Anterior cingulate cortex (tissue), 58 donors: Measurements from ENCODE around the gene ADGRL4.
"Not testable (repeated sequence)": the region's sequence is repeated elsewhere in the genome, so short reads cannot be mapped to it uniquely, and the experiment has no call there.

Experiments
- DNase-seq, 58 donors: peaks; one replicate each; lab custom pipeline; 2025; lab: John Stamatoyannopoulos, UW

The ADGRL4 gene

DNA sequence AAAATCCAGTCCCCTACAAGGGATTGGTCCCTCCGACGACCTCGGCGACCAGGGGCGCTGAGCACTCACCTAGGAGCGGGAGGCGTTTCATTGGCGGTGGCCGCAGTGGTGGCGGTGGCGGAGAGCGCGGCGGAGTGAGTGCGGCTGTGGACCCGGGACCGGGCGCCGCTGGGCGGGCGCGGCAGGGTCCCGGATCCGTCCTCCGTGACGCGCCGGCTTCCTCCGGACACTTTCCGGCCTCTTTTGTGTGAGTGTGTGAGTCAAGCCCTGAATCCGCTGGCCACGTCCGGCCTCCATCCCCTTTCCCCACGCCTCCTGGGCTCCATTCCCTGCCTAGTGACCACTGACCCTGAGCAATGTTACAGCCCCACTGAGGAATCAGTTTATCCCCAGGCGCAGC, at the start of gene ADGRL4:
TSS of gene ADGRL4 (minus strand) at position 167 of the 400 bp plus-strand sequence. CDS start at position 91, 76 bp downstream.
- no peak for DNase-seq

DNA sequence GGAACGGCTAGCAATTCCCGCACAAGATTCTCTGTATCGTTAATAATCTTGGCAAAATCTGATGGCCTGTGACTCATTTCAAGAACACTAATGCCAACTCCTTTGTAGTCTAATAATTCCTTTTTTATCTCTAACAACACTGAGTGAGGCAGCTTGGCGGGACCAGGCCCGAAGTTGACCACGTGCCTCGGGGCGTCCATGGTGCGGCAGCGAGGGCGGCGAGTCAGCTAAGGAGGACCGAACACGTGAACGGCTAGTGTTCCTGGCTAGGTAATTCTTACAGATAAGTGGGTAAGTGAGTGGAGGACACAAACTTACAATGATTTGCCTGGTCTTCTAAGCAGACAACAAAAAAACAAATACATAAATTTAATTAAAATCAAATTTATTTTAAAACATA, 49.3 kb upstream of the ADGRL4 start:
- DNase-seq: no peak

DNA sequence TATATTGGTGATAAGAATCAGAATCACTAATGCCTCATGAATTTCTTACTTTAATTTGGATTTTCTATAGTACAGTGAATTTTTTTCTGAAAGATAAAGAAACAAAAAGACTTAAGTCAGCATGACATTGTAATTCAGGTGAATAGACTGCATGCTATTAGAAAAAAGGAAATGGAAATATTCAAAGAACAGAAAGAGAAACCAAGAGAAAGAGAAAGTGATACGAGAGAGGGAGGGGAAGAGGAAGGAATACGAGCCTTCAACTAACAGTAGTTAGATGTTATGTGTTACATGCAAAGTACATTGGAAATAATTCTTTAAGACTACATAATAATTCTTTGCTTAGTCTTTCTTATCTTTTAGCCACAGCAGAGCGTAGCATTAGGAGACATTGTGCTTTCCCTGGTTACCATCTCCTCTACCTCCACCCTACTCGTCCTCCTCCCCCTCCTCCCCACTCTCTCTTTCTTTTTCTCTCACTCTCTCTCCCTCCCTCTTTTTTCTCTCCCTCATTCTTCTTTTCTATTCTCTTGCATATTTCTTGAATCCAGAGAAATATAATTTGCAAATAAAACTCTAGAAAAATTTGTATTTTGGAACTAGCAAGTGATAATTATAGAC, 46.4 kb upstream of the ADGRL4 start:
- DNase-seq: no peak

DNA sequence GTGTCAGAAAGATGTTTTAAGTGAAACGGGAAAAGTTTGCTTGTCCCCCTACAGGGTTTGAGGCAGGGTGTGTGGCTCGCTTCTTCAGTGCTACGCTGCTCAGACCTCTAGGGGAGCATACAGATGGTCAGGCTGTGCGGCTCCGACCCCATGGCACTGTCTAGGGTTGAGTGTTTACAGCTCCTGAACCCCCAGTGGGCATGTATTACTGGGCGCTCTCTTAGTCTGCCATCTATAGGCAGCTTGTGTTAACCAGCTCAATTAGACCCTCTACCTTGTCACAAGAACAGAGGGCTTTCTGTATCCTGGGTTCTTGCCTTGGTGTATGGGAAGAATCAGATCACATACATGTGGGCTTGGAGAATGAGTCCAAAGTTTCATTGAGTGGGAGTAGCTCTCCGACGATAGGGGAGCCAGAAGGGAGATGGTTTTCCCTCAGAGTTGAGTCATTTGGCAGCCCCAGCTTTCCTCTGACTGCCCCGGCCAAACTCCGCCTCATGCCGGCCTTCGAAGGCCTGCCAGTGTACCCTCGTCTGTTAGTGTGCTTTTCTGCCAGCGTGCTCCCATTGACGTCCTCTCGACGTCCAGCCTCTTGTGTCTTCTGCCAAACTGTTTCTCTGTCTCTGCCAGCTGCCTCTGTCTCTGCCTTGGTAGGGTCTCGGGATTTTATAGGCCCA, 38.6 kb upstream of the ADGRL4 start:
- no peak for DNase-seq

DNA sequence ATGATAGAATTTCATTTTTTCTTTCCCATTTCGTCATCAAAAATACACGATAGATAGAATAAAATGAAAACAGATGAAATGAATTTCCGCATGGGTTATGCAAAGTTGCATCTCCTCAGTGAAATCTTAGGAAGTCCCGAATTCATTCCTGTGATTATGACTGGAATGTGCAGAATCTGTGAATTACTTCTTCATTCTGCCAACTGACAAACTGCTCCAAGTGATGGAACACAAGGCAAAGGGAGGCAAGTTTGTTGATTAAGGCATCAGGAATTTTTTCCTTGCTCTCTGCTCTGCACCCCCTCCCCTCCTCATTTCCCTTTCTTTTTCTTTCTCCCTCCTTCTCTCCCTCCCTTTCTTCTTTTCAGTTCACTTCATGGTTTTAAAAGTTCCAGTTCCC, 37.0 kb upstream of the ADGRL4 start:
- no peak for DNase-seq

DNA sequence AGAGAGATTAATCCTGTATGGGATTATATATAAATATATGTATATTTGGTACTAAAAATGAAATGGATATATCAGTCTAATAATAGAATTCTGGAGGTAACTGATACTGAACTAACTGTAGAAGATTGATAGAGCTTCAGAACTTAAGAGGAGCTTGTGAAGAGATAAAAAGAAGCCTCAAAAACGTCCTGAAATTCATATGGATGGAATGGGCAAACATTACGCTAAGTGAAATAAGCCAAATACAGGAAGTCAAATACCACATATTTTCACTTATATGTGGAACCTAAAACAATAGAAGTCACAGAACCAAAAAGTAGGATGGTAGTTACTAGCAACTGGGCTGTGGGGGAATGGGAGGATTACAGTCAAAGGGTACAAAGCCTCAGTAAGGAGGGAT, 36.0 kb upstream of the ADGRL4 start:
- DNase-seq: no peak

DNA sequence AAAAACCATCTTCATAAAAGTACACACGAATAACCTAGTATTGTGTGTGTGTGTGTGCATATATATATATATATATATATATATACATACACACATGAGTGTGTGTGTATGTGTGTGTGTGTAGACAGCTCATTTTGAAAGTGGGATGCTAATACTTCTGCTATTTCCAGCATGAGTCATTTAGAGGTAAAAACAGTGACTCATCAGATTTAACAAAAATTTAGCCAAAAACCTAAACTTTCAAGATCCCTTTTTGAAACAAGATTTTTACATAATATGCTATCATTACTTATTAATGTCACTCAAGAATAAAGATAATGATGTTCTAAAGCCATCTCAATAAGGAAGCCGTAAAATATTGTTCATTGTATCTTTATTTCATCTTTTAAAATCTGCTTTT, 35.6 kb upstream of the ADGRL4 start:
- no peak for DNase-seq

DNA sequence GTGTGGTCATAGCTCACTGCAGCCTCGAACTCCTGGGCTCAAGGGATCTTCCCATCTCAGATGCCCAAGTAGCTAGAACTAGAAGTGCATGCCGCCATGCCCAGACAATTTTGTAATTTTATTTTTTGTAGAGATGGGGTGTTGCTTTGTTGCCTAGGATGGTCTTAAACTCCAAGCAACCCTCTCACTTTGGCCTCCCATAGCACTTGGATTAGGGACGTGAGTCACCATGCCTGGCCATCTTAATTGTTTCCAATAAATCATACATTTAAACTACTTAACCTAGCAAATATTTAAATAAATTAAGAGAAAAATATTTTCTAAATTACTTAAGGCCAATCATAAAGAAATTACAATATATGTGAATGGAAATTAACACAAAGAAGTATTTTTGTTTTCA, 35.1 kb upstream of the ADGRL4 start:
- no peak for DNase-seq

DNA sequence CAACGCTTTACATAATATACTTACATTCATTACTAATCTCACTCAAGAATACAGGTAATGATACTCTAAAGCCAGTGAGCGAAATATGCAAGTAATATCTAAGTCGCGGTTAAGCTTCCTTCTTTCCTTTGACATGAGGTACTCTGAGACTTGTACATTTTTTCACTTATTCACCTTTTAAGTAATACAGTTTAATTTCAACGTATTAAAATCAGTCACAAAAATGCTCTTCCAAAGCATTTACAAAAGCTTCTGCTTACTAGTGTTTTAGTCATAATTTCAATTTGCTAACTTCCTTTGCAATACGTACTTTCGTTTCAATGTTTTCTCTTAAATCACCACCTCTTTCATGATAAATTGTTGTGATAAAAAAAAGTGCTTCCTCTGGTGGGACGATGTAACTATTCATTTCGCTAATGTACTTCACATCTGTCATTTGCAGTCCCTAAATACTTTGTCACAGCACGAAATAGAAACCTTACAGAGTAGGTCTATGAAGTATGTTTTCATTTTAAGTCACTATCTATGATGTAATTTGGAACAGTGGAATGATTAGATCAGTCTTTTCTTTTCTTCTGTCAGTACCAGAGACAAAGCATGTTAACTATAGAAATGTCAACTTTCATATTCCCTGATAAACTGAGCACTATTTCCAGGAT, 34.0 kb upstream of the ADGRL4 start:
- DNase-seq: no peak

DNA sequence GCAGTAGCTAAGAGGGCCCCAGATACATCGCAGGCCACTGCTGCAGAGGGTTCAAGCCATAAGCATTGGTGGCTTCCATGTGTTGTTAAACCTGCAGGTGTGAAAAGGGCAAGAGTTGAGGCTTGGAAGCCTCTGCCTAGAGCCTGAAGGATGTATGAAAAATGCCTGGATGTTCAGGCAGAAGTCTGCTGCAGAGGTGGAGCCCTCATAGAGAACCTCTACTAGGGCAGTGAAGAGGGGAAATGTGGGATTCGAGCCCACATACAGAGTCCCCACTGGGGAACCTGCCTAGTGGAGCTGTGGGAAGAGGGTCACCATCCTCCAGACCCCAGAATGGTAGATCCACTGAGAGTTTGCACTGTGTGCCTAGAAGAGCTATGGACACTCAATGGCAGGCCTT, 30.6 kb upstream of the ADGRL4 start:
- no peak for DNase-seq

DNA sequence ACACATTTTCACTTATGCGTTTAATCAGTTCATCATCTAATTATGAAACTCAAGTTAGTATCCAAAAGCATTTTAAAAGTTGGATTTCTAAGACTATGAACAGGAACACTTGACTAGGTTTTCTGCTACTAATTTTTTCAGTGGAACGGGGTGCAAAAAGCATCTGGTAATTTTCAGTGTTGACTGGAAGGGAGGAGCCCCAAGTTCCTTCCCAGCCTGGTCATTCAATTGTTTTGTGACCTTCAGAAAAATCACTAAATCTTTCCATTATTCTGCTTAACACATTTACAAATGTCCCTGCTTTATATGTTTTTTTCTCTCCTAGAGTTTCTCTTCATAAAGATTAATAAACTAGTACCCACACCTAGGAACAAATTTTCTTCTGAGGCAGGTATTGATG, 6.0 kb upstream of the ADGRL4 start:
- DNase-seq: no peak

DNA sequence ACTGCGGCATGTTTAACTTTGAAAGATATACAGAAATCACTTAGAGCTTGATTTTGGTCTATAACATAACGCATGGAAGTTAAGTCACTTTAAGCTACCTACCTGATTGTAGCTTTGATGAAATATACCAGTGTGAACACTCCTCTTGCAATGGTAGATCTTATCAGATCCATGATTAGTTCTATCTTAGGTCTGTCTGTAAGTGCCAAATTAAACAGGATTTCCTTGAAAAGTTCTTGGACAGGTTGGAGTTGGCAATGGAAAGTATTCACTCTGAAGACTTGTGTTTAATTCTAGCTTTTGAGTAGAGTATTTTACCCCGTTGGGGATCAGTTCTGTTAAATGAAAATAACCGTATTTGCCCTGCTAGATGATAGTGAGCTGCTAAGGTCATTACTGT, 4.1 kb upstream of the ADGRL4 start:
- DNase-seq: no peak

DNA sequence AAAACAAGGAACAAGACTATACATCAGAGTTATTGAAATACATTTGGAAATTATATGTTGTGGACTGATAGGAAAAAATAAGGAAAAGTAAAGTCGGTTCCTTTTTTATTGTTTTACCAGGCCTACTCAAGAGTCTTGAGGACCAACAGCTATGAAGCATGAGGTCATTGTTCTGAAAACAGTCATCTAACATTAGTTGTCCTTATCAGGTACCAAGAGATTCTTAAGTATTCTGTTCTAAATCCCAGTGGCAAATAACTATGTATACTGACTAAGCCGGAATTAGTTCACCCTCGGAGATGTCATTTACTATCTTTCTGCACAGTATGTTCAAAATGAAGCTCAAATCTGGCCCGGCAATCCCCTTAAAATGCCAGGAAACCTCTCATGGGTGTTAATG, 585 bp downstream of the ADGRL4 start:
- no peak for DNase-seq

DNA sequence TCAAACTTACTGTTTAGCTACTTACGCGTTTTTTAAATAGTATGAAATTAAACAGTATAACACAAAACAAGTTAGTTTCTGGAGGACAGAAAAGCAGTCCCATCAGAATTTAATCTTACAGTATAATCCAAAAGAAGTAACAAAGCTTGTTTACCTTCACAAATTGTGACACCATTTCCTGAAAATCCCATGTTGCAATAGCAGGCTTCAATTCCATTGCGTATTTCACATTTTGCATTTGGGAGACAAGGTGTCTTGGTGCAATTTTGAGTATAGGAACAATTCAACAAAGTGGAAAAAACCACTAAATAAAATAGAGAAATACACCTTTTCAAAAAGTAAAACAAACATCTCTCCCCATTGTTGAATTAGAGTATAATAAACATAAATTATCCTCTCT, 1.6 kb downstream of the ADGRL4 start:
- no peak for DNase-seq

DNA sequence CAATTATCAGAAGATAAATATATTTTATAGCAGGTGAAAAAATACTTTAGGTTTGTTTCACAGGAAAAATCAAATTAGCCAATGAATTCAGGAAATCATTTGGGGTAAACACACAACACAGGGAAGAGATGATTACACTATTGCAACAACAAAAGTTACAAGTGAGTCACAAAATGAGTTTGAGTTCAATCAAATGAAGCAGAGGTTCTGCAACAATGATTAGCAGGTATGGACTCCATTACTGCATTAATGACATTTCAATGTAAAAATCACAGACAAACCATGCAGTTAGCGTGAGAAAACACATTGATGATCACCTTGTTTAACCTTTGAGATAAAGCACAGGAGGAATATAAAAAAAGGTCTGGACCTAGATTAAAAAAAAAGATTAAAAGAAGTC, 9.7 kb downstream of the ADGRL4 start:
- DNase-seq: no peak

DNA sequence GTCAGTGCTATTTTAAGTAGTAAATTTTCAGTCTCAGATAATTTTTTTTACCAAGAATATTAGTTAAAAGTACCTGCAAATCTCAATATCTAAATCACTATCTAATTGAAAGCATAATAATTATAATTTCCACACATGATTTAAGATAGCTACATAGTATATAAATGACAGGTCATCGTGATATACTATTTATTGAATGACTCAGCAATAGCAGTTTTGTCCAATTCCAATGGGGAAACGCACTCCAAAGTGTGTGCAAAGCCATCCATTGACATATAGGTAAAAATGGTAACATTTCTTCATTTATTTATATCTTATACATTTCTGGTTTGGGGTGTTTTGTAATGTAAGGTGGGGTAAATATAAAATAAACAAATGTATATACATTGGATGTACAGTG, 19.5 kb downstream of the ADGRL4 start:
- DNase-seq: no peak

DNA sequence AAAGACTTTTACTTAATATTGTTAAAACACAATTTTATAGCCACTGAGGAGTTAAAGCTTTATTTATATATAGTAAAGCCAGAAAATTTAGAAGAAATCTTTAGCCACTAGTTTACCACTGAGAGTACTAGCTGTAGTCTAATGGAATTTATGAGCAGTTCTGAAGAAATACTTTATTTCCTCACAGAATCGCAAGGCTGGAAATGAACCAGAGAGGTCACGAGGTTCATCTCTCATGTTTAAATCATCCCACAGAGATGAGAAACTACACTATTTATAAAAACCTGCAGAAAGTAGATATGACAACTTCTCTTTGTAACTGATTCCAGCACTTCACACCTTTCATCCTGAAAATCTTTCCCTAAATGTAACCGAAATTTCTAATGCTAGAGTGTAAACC, 26.0 kb downstream of the ADGRL4 start:
- no peak for DNase-seq

DNA sequence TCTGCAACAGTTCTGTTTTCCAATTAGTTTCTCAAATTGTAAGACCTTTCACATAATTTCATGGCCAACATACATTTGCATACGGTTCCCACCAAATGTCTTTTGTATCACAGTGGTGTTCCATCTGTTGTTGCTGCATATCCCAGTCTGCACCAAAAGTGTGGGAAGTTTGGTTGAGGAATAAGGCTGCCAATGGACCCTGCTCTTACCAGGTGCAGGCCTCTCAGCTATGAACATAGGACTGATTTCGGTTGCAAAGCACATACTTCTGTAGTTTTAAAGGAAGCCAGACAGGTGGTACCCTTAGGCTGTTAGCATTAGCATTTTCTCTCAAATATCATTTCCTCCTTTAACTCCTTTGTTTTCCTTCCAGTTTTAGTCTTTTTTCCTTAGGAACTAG, 33.8 kb downstream of the ADGRL4 start:
- peak in 1 of 58 donors; percentile 0 for DNase-seq

DNA sequence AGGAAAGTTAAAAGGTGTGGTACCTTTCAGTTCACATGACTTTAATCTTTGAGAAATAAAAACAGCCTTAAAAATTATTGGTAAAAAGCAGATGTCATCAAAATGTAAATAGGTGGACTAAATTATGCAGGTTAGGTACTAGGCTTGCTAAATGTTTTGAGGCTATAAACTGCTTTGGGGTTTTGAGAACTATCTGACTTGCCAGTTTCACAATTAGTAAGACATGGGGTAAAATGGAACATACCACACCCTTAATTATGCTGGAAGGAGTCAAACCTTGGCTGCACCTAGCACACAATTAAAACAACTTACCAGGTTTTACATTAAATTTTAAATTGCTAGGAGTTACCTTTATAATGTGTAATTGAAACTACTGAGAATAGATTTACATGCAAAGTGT, 39.4 kb downstream of the ADGRL4 start:
- not testable (repeated sequence) for DNase-seq

DNA sequence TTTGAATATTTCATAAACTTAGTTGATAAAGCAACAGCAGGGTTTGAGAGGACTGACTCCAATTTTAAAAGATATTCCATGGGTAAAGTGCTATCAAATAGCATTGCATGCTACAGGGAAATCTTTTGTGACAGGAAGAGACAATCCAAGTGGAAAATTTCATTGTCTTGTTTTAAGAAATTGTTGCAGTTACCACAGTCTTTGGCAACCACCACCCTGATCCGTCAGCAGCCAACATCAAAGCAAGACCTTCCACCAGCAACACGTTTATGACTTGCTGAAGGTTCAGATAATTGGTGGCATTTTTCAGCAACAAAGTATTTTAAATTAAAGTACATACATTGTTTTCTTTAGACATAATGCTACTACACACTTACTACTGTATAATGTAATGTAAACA, 47.8 kb downstream of the ADGRL4 start:
- DNase-seq: no peak

DNA sequence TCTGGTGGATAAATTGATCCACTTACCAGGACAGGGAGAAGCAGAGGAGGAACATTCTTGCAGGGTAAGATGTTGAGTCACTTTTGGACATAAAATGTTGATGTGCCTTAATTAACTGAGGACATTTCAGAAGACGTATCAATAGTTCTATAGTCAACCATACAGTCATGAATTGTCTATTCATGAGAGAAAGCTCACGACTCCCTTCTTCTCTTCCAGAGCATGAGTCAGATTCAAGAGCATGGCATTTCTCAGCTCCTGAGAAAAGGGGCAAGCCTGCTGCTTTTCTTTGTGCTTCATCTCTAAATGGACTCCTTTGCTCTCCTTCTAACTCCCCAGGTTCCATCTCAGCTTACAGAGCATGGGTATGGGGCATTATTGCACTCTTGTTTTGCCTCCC, 55.7 kb downstream of the ADGRL4 start:
- DNase-seq: no peak

DNA sequence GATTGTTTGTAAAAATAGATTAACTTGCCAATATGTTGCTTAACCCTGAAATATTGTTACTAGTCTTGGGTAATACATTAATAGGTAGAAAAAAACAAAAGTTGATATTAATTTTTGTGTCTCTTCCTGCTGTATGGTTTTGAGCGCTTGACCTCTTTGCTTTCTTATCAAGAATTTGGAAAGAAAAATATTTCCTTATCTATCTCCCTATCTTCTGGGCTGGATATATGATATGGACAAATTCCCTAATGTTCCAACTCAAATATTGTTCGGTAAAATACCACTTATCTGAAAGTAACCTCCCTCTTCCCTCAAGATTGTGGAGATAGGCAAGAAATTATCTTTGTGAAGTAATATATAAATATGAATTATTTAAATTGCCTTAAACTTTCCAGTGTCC, 57.3 kb downstream of the ADGRL4 start:
- no peak for DNase-seq
